GM12891 (cell line): ENCODE measurements around the gene STMND1.

Experiments used
- PAX5 ChIP-seq: IDR thresholded peaks from 2 replicates; pipeline ENCODE4 v1.6.1; 2011; ENCODE audit warnings: low read length, moderate library complexity, mild to moderate bottlenecking; ENCODE audit not compliant: insufficient read depth, severe bottlenecking
- POLR2A ChIP-seq: IDR thresholded peaks from 2 replicates; pipeline ENCODE4 v1.6.1; 2011; ENCODE audit warnings: low read depth, low read length, control low read depth
- POLR2AphosphoS5 ChIP-seq: IDR thresholded peaks from 2 replicates; pipeline ENCODE4 v1.6.1; 2011; ENCODE audit warnings: low read depth, low read length, control low read depth
- SPI1 ChIP-seq: IDR thresholded peaks from 2 replicates; pipeline ENCODE4 v1.6.1; 2011; ENCODE audit warnings: low read depth, low read length, control low read depth
- TAF1 ChIP-seq: IDR thresholded peaks from 2 replicates; pipeline ENCODE4 v1.6.1; 2011; ENCODE audit warnings: low read depth, low read length, control low read depth

GRCh38 chr6:17096652-17097051 is 5.2 kb upstream of the STMND1 start:
- TF ChIP-seq POLR2AphosphoS5: no peak
- no peak for TF ChIP-seq POLR2A
- no peak for TF ChIP-seq SPI1
- TF ChIP-seq TAF1: no peak
- TF ChIP-seq PAX5: no peak
